K562 (cell line): ENCODE results near the gene NUCKS1. TPM values are rescaled to one million over a fixed set of nuclear protein-coding genes. Genes with fewer than 3 reads are reported as not detected.

Experiments
- C11orf30 ChIP-seq: fragments of 450-650 bp; IDR thresholded peaks from 2 replicates; pipeline ENCODE4 v1.6.1; 2016; ENCODE audit warnings: low read depth, mild to moderate bottlenecking
- COPS2 ChIP-seq: fragments of 450-650 bp; conservative IDR thresholded peaks from 2 replicates; pipeline ENCODE4 v1.6.1; 2016; ENCODE audit warnings: mild to moderate bottlenecking, moderate library complexity
- JUND ChIP-seq, 2 experiments: IDR thresholded peaks; 2 replicates in 1 of 2; 3 replicates in 1 of 2; pipeline ENCODE4 v1.6.1; 2011; ENCODE audit warnings: borderline replicate concordance in 2 of 2, low read depth in 2 of 2, low read length in 2 of 2, improper control_type of control experiment in 1 of 2, missing biosample characterization in 1 of 2, missing genetic modification characterization in 1 of 2, missing genetic modification reagents in 1 of 2
- KLF16 ChIP-seq: IDR thresholded peaks from 2 replicates; pipeline ENCODE4 v1.6.1; 2016; ENCODE audit warnings: antibody characterized with exemption
- MIER1 ChIP-seq: fragments of 450-650 bp; IDR thresholded peaks from 2 replicates; pipeline ENCODE4 v1.6.1; 2016; ENCODE audit warnings: antibody characterized with exemption, mild to moderate bottlenecking, low read depth
- RCOR1 ChIP-seq, 2 experiments: IDR thresholded peaks; 2 replicates each; pipeline ENCODE4 v1.6.1; 2012; ENCODE audit warnings: low read depth in 2 of 2, low read length in 2 of 2, borderline replicate concordance in 1 of 2, improper control_type of control experiment in 1 of 2
- TCF7 ChIP-seq: sonication (generic); IDR thresholded peaks from 2 replicates; pipeline ENCODE4 v1.6.1; 2016; ENCODE audit warnings: antibody characterized with exemption, borderline replicate concordance
- TEAD1 ChIP-seq, 2 experiments: fragments of 450-650 bp in 1 of 2; sonication (generic) in 1 of 2; formaldehyde crosslinking; IDR thresholded peaks; 2 replicates each; pipeline versions ENCODE4 v1.4.0 to v1.8.0; 2020 to 2022; ENCODE audit warnings: mild to moderate bottlenecking in 2 of 2, missing genetic modification reagents in 1 of 2
- TEAD4 ChIP-seq, 2 experiments: sonication (generic) in 1 of 2; formaldehyde crosslinking in 1 of 2; IDR thresholded peaks; 2 replicates each; pipeline versions ENCODE4 v1.6.1 to v1.8.0; 2012 to 2022; ENCODE audit warnings: borderline replicate concordance in 1 of 2, inconsistent platforms in 1 of 2, low read length in 1 of 2, mild to moderate bottlenecking in 1 of 2, missing genetic modification reagents in 1 of 2
- YY1 ChIP-seq, 3 experiments: IDR thresholded peaks; 2 replicates each; pipeline ENCODE4 v1.6.1; 2011; ENCODE audit warnings: low read length in 2 of 3, mild to moderate bottlenecking in 2 of 3, moderate library complexity in 2 of 3, borderline replicate concordance in 1 of 3, control low read depth in 1 of 3, low read depth in 1 of 3; ENCODE audit not compliant: insufficient read depth in 3 of 3, insufficient replicate concordance in 2 of 3, control insufficient read depth in 1 of 3, insufficient read length in 1 of 3; ENCODE audit errors: extremely low read depth in 1 of 3
- ZNF589 ChIP-seq: fragments of 200-800 bp; sonication (Bioruptor generic); IDR thresholded peaks from 2 replicates; pipeline ENCODE4 v1.6.1; 2016; ENCODE audit warnings: low read depth, missing genetic modification characterization, missing compliant biosample characterization
- ZNF668 ChIP-seq: fragments of 250-450 bp; sonication (Bioruptor Pico); IDR thresholded peaks from 2 replicates; pipeline ENCODE4 v1.8.0; 2022; ENCODE audit warnings: mild to moderate bottlenecking, inconsistent platforms
- polyA plus RNA-seq, 8 experiments: library from polyadenylated mRNA; depleted of rRNA in 4 of 8; stranded (reverse) in 5 of 8; unstranded in 3 of 8; fragments of >200 nt; fragmentation: Nextera tagmentation in 2 of 8; fragmentation: Illumina TruSeq in 1 of 8; extraction: Ambion mirVana in 2 of 8; extraction: Trizol in 1 of 8; gene quantifications; 2 replicates each; pipeline versions ENCODE4 v1.2.1 to v1.2.3, GENCODE V29; 2011 to 2014; ENCODE audit warnings: inconsistent platforms in 1 of 8, missing spikeins in 1 of 8
- total RNA-seq, 7 experiments: library from RNA; depleted of rRNA in 6 of 7; stranded (reverse); fragments of >200 nt in 6 of 7; fragmentation: Illumina TruSeq in 2 of 7; extraction: Trizol in 2 of 7; gene quantifications; 2 replicates each; pipeline versions ENCODE4 v1.2.1 to v1.2.3, GENCODE V29; 2011 to 2021; ENCODE audit warnings: low replicate concordance in 1 of 7
- TF ChIP-seq, protein P1 (sequence below), 2 experiments: fragments of 450-650 bp; formaldehyde crosslinking in 1 of 2; IDR thresholded peaks; 2 replicates each; pipeline versions ENCODE4 v1.4.0 to v1.6.1; 2014 to 2020; ENCODE audit warnings: mild to moderate bottlenecking in 2 of 2, borderline replicate concordance in 1 of 2, low read depth in 1 of 2
- TF ChIP-seq, protein P2 (sequence below), 2 experiments: fragments of 250-450 bp in 1 of 2; fragments of 450-650 bp in 1 of 2; sonication (Bioruptor Pico) in 1 of 2; IDR thresholded peaks; 2 replicates each; pipeline versions ENCODE4 v1.6.1 to v1.8.0; 2016 to 2021; ENCODE audit warnings: mild to moderate bottlenecking in 2 of 2, moderate library complexity in 2 of 2, missing compliant biosample characterization in 1 of 2, missing genetic modification characterization in 1 of 2

NUCKS1 gene
- total and polyA plus RNA-seq, 9 of the 15 experiments (the other 6 are each of a cell fraction or from before 2014, with no cell fraction given) = 66.7 to 244 (median 149) TPM

DNA sequence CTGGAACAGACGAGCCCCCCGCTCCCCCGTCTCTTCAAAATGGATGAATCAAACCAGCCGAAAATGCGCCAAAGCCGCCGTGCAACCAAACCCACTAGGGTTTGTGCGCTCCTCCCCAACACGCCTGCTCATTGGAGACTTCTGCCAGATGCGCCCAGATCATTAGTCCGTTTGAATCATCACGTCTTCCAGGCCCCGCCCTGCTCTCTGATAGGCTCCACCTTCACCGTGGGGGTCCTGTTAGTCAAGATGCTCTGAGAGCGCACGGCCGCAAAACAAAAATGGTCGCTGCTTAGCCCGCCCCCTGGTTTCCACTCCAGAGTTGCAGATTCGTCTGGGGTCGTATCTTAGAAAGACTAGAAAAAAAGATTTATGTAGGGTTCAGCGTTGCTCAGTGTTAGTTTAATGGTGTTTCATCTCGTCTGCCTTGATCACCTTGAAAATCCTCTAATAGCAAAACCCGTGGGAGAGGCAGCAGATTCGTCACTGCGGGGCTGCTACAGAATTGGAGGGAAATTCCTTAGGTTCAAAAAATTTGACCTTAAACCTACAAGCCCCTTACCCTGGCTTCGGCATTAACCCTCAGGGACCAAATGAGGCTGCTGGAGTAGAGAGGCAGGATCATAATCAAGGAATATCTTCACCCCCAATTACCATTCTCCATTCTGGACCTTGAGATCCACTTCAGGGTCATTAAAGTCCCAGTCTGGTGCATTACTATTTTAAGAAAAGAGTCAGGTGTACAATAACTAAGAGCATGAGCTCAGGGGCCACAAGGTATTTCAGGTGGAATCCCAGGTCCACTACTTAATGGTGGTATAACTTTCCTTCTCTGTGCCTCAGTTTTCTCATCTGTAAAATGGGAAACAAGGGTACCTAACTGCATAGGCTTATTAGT, at the start of gene NUCKS1 (continued):
- TF ChIP-seq, protein P1, sequence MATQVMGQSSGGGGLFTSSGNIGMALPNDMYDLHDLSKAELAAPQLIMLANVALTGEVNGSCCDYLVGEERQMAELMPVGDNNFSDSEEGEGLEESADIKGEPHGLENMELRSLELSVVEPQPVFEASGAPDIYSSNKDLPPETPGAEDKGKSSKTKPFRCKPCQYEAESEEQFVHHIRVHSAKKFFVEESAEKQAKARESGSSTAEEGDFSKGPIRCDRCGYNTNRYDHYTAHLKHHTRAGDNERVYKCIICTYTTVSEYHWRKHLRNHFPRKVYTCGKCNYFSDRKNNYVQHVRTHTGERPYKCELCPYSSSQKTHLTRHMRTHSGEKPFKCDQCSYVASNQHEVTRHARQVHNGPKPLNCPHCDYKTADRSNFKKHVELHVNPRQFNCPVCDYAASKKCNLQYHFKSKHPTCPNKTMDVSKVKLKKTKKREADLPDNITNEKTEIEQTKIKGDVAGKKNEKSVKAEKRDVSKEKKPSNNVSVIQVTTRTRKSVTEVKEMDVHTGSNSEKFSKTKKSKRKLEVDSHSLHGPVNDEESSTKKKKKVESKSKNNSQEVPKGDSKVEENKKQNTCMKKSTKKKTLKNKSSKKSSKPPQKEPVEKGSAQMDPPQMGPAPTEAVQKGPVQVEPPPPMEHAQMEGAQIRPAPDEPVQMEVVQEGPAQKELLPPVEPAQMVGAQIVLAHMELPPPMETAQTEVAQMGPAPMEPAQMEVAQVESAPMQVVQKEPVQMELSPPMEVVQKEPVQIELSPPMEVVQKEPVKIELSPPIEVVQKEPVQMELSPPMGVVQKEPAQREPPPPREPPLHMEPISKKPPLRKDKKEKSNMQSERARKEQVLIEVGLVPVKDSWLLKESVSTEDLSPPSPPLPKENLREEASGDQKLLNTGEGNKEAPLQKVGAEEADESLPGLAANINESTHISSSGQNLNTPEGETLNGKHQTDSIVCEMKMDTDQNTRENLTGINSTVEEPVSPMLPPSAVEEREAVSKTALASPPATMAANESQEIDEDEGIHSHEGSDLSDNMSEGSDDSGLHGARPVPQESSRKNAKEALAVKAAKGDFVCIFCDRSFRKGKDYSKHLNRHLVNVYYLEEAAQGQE (IDR thresholded peaks at IDR 0.05; ENCODE audit: borderline replicate concordance) = no peak
- TF ChIP-seq, protein P1 (CRISPR knock-in tag; IDR thresholded peaks at IDR 0.05; ENCODE audit: low read depth) = peak; percentile 48; the same call in 1 of the 2 replicates
- TF ChIP-seq ZNF589 (CRISPR knock-in tag) (peak; percentile 90), RCOR1 (IDR thresholded peaks at IDR 0.05; ENCODE audit: borderline replicate concordance in 1 of 2, low read depth in 2 of 2, low read length in 2 of 2) (peak; percentile 89 to 99), MIER1 (peak; percentile 60; the same call in 1 of the 2 replicates), TCF7 (no peak), JUND (IDR thresholded peaks at IDR 0.05; ENCODE audit: borderline replicate concordance, low read depth, low read length) (peak; percentile 54), JUND (tag; IDR thresholded peaks at IDR 0.05; ENCODE audit: borderline replicate concordance, low read depth, low read length) (no peak; the same call in 1 of the 3 replicates), ZNF668 (CRISPR knock-in tag) (0 out of 2 replicates have a peak, but pooled peaks have one; percentile 58), COPS2 (no peak), YY1 (IDR thresholded peaks at IDR 0.05; ENCODE audit: borderline replicate concordance in 1 of 3, control insufficient read depth in 1 of 3, extremely low read depth in 1 of 3, insufficient read depth in 3 of 3, insufficient read length in 1 of 3, insufficient replicate concordance in 2 of 3, low read depth in 1 of 3, low read length in 2 of 3) (peak; percentile 71 to 94 (median 91)), C11orf30 (peak; percentile 74), TEAD1 (CRISPR knock-in tag; IDR thresholded peaks at IDR 0.05) (peak; percentile 77 to 83), TEAD4 (IDR thresholded peaks at IDR 0.05; ENCODE audit: low read length) (peak; percentile 9; the same call in 1 of the 2 replicates), TEAD4 (CRISPR knock-in tag; IDR thresholded peaks at IDR 0.05; ENCODE audit: borderline replicate concordance) (no peak), KLF16 (peak; percentile 76)
- TF ChIP-seq, protein P2, sequence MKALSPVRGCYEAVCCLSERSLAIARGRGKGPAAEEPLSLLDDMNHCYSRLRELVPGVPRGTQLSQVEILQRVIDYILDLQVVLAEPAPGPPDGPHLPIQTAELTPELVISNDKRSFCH (CRISPR knock-in tag; IDR thresholded peaks at IDR 0.05) = no peak
- TF ChIP-seq, protein P2 (tag; IDR thresholded peaks at IDR 0.05) = peak; percentile 88
